ENCODE data around the gene RPL41.

- no peak for TF ChIP-seq CTCF (IDR thresholded peaks at IDR 0.05 in 4 of 5, conservative IDR thresholded peaks at IDR 0.05 in 1 of 5)
- no peak for TF ChIP-seq POLR2A (IDR thresholded peaks at IDR 0.05)
Observed at GRCh38 chr12:56099787-56100186, 16.6 kb upstream of the RPL41 start.

Data from gastrocnemius medialis (tissue), 4 donors.